Medulla oblongata (tissue), 1 donor: ENCODE measurements around the gene DDI2.
A peak's percentile ranks its signal among the peaks of the same experiment; 100 is the strongest.
"Not testable (repeated sequence)": the region's sequence is repeated elsewhere in the genome, so short reads cannot be mapped to it uniquely, and the experiment has no call there.

Experiments used
- DNase-seq: peaks from one replicate; pipeline ENCODE4 v3.0.0-alpha.2; 2015; ENCODE audit errors: extremely low spot score

Gene DDI2

DNA sequence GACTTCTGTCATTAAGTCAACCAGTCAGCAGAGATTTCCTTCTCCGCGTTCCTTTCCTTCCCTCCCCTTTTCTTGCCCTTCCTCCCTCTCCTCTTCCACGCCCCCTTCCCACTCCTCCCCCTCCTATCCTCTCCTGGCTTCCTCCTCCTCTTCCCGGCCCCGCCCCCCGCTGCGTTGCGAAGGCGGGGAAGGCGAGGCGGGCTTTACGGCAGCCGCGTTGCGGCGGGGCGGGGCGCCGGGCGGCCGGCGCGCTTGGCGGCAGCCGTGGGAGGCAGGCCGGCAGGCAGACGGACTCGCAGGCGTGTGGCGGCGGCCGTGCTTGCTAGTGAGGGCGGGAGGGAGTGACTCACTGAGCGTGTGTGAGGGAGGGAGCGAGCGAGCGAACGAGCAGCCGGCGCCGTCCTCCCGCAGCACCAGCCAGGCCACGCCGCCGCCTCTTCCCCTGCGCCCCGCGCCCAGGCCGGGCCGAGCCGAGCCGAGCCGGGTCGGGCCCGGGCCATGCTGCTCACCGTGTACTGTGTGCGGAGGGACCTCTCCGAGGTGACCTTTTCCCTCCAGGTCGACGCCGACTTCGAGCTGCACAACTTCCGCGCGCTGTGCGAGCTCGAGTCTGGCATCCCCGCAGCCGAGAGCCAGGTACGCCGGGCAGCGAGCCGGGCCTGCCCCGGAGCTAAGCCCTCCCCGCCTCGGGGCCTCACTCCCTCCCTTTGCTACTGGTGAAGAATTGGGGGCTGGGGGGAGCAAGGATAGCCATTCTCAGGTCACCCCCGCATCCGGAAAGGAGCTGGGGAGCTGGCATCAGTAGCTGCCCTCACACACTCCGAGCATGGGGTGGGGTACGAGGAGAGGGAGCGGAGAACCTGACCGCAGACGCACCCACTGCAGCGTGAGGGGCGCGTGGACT lies at the start of gene DDI2:
TSS of gene DDI2 (plus strand) at position 286 of the 904 bp plus-strand sequence. CDS start at position 499, 213 bp downstream.
- DNase-seq: peak; percentile 99

DNA sequence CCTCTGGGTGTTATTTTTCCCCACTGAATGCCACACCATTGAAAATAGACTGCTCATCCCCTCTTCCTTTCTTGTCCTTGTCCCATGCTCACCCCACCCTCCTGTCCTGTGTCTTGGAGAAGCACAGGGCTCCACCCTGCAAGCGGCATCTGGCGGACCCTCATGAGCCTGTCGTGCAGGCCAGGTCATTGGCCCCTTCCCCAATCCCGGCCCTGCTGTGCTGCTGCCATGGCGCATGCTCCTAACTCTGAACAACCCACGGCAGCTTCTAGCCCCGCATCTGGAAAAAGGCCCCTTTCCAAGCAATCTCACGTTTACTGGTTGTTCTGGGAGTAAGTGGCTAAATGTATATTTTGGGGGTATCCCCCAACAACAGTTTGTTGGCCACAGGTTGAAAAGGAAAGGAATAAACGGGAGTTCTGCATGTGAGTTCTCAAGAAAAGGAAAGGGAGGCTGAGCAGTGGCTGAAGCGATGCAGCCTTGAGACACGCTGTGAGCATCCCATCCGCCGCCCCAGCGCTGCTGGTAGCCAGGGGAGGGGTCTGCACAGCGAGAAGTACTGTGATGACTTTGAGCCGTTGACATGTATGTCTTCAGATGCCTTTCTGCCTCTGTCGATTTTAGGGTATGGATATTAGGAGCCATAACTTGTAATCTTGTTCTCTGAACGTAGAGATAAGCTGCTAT lies 48.7 kb upstream of the DDI2 start:
- DNase-seq: no peak

DNA sequence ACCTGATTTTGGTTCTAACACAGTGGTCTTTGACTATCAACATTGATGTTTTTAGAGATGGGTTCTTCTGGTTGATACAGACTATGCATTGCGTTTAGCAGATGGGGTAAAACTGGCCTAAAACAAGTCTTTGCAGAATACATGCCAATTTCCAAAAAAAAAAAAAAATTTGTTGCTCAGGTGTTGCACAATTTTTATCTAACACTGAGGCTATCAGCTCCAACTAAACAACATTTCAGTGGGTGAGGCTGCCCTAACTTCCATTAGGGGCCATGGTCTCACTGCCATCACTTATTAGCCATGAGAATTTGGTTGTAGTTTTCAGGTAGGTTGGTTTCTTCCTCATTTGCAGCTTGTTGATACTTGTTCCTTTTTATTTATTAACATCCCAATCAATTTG lies 46.4 kb upstream of the DDI2 start:
- DNase-seq: no peak

DNA sequence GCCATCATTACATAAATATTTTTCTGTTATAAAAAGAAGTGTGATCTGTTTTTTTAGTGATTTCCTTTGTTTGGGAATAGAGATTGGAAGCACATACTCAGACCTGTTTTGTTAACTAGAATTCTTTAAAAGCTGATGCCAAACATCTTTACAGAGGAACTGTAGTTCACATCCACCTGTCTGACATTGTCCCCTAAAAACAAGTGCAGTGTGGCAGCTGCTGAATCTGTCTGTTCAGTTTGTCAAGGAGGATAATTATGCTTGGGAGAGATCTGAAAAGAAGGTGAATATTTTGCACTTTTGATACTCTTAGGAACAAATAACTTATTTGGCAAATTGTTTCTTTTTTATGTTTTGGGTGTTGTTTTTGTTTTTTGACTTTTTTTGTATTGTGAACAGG lies 46.0 kb upstream of the DDI2 start:
- DNase-seq: no peak

DNA sequence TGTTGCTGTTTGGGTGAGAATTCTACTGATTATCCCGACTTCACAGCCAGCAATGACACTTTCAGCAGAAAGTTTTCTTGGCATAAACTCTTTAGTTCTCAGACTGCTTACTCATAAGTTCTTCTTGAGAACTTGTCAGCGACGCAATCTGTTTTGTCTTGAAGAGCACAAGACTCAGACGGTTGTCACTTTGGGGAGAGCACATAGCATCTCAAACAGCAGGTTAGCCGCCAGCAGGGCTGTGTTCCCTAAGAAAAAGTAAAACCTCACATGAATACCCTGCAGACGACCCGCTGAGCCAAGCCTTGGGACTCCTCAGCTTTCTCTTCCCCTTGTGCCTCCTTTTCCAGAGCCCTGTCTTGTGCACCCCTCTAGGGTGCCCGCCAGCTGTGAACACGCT lies 43.8 kb upstream of the DDI2 start:
- DNase-seq: peak; percentile 40

DNA sequence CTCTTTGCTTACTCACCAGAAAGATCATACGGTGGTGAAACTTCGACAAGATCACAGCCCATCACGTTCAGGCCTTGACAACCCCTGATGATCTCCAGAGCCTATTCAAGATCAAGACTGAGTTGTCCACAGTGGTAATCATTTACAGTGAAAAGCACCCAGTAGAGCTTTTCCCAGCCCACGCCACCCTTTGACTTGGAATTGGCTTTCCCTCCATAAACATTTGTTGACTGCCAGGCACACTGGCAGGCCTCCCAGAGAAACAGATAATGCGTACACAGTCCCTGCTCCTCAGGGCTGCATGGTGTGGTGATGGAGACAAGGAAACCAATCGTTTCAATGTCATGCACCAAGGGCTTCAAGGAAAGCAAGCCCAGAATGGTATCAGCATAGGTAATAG lies 42.5 kb upstream of the DDI2 start:
- DNase-seq: peak; percentile 51

DNA sequence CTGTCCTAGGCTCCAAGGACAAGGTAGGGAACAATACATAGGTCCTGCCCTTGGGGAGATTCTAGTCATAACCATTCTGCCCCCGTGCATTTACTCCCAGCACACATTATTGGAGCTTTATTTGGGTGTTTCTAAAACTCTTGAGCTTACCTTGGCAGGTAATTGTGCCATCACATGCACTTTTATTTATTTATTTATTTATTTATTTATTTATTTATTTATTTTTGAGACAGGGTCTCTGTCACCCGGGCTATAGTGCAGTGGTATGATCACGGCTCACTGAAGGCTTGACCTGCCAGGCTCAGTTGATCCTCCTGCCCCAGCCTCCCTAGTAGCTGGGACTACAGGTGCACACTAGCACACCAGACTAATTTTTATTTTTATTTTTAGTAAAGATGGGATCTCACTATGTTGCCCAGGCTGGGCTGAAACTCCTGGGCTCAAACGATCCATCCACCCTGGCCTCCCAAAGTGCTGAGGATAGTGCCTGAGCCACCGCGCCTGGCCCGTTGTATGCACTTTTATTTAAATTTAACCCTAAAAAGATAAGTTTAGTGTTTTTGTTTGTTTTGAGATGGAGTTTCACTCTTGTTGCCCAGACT lies 41.6 kb upstream of the DDI2 start:
- DNase-seq: no peak

DNA sequence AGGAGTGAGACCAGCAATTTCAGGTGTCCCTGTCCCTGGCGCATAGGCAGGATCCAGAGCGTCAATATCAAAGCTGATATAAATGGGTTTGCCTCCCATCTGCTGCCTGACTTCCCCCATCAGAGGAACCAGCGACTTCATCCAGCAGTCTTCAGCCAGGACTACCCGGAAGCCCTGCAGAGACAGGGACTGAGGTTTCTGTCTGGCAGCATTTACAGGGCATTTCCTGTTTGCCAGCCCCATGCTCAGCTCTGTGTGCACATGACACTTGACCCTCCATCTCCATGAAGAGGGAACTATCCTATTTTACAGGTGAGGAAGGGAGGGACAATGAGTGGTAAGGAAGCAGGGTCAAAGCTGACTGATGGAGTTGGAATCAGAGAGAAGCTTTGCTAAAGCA lies 39.6 kb upstream of the DDI2 start:
- DNase-seq: no peak

DNA sequence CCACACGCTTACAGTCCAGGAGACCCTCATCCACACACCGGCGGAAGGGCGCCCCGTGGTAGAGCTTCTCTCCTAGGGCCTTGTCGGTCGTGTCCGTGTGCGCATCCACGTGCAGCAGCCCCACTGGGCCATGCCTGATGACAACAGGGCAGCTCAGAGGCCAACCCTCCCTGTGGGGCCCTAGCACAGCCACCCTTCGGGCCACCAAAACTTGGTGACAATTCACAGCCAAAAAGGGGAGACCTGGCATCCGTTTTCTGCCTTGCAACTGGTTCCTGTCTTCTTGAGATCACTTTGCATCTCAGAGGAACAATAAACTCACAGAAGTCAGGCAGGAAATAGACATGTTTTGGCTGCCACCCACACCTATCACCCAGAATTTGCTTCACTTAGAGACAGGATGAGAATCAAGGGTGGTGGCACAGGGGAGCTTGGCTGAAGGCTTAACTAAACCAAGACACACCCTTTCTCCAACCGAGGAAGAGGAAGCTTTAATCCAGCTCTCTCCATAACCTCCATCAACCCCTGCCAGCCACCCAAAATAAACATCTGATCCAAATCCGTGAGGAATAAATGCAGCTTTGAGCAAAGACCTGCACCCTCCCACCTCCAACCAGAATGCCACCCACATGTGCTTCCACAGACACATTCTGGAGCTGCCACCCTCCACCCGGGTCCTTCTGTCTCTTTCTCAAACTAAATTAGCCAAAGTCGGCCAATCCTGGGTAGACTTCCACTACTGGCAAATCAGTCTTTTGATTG lies 38.2 kb upstream of the DDI2 start:
- no peak for DNase-seq

DNA sequence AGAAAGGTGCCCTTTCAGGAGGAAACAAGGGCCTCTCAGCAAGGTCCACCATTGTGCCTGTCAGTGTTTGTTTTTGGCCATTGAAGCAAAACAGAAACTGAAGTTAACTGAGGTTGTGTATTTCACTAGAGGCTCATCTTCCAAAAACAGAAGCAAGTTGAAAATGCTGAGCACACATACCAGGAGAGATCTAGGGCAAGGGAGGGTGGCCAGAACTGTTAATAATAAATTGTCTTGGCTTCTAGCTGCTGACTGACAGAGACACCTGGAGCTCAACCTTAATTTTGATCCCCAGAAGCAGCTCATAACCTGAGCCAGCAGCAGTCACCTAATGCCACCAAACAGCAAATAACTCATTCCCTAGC lies 37.6 kb upstream of the DDI2 start:
- peak; percentile 33 for DNase-seq

DNA sequence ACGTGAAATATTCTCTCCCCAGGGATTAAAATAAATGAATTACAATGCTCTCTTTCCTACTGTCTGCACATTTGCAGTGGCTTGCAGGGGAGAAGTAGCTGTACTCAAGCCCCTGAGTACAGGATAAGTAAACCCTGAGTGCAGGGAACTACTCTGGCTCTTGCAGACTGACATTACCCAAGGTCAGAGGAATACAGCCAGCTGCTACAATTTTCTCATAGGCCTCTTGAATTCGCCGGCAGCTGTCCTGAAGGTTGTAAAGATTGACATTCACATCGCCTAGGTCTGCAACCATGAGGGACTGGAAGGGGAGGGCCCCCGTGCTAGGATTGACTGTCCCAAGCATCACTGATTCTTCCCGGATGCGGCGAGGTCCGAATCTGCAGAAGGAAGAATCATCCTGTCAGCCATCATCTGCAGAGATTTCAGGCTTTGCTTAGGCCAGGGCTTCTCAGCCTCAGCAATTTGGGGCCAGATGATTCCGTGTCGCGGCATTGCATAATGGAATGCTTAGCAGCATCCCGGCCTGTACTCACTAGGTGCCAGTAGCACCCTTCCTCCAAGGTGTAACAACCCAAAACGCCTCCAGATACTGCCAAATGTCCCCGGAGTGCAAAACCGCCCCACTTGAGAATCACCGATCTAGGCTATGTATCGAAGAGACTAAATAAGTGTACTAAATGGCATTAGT lies 34.1 kb upstream of the DDI2 start:
- no peak for DNase-seq

DNA sequence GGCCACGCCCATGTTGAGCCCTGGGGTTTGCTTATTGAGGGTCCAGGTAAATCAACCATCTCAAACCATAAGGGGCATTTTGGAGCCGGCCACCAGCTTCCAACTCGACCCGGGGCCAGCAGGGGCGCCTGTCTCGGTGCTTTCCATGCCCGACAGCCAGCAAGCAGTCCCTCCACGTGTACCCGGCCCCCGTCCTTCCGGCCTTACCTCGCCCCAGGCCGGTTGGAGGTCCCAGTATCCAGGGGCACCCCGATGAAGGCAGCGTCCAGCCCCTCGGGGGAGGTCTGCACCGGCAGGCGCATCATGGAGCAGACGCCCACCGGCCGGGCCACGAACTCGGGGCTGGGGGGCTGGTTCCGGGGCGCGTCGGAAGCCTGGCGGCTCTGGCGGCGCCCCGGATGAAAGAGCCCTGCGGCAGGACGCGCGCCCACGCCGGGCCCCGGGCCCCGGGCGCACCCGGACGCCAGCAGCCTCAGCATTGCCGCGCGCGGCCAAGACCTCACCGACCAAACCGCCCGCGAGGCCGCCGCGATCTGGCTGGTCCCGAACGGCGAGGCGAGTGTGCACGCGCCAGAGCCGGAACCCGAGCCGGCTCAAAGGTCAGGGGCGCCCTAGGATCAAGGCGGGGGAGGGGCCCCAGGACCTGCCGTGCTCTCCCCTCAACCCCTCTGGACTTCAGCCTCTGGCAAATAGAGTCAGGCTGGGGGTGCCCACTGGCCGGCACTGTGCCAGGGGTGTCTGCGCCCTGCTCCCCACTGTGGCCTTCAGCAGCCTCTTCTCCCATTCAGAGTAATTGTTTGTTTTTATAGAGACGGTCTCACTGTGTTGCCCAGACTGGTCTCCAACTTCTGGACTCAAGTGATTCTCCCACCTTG lies 32.5 kb upstream of the DDI2 start, which contains the start of gene AGMAT:
TSS of gene AGMAT (minus strand) at position 563 of the 875 bp plus-strand sequence. CDS start at position 479, 84 bp downstream.
- no peak for DNase-seq

DNA sequence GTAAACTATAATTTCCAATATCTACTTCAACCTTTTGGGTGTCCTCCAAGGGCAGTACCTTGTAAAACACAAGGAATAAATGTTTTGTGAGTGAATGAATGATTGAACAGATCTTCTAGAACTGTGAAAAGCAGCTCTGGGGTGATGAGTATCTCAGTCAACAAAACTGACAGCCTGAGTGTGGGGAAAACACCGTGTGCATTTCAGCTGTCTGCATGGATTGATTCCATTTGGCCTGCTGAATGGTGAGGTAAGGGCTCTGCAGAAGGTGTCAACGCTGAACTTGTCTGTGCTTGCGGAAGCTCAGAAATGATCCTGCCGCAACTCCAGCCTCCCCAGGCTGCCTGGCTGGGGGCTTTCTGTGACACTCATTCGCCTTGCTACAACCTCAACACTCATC lies 25.0 kb upstream of the DDI2 start:
- DNase-seq: no peak

DNA sequence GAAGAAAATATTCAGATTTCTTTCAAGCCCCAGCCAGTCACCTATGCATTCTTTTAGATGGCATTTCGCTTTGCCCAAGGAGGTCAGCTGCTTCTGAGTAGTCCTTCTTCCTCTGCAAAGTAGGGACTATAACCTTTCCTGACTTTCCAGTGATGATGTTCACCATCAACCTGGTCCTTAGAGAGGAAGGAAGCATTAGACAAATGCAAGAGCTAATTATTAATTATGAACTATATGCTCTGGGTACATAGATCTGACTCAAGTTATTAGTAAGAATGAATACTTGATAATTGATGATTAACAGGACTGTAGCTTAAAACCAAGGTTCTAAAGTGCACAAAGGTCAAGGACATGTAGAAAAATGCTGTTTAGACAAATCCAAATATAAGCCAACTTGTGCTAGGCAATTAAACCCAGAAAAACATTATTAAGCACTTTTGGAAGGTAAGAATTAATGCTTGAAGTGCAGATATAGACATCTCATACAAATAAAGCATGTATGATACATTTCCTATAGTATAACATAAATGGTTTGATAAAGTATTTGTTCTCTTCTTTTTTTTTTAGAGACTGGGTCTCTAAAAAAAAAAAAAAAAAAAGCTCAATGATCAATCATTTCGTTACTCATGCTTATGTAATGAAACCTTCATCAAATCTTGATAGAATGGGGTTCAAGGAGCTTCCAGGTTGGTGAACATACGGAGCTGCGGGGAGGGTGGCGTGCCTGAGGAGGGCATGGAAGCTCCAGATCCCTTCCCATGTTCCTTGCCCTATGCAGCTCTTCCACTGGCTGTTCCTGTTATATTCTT lies 21.2 kb upstream of the DDI2 start:
- no peak for DNase-seq

DNA sequence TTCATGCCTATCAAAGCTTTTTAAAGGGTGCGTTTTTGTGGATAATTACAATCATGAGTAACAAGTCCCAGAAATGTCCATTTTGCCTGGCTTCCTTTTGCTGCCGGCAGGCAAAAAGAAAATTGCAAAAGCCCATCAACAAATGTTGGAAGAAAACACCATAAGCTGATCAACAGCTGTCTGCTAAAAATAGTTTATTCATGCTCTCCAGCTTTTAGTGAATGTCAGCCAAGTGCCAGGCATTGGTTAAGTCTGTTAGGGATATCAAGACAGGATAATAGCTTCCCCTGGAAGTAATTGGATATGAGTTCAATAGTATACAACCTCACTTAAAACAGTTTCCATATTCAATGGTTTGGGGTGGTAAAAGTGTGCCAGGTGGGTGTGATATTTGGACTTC lies 18.8 kb upstream of the DDI2 start:
- DNase-seq: no peak

DNA sequence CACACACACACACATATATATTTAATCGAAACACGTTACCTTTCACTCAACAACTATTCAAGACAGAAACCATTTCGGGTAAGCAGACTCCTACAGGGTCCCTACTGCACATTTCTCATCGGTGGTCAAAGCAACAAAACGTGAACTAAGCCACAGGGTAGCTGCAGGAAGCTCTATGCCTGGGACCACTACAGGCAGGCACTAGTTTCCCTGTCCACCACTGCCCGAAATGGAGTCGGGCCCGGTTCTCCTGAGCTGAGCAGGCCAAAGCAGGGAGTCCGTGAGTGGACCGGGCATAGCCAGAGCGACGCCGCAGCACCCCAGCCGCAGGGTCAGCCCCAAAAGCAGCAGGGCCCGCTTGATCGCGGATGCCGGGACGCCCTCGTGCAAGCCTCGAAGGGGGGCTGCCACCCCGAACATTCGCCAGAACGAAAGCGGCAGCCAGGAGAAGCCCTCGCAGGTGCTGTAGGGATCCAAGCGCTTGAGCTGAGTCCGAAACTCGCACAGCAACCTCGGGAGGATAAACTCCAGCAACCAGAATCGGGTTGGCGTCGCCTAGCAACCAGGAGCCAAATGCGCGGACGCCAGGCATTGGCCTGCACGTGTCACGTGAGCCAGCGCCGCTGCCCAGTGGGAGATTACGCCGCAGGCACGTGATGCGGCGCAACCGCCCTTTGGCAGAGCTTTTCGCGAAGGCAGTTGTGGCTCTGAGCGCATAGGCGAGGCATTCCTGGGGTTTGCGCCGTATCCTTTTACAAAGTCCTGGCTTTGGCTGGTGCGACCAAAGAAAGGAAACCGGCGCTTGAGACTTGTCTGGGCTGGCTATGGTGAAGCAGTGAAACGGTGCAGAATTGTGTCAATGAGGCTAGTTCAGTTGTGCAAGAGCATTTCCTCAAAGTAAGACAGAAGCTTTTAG lies 13.9 kb upstream of the DDI2 start:
- DNase-seq: peak; percentile 97

DNA sequence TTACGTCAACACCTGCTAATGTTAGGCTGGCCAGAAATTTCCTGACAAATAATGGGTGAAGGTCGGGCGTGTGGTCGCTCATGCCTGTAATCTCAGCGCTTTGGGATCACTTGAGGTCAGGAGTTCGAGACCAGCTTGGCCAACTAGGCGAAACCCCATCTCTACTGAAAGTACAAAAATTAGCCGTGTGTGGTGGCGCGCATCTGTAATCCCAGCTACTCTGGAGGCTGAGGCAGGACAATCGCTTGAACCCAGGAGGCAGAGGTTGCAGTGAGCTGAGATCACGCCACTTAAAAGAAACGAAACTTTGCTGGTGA lies 13.3 kb upstream of the DDI2 start:
- not testable (repeated sequence) for DNase-seq

DNA sequence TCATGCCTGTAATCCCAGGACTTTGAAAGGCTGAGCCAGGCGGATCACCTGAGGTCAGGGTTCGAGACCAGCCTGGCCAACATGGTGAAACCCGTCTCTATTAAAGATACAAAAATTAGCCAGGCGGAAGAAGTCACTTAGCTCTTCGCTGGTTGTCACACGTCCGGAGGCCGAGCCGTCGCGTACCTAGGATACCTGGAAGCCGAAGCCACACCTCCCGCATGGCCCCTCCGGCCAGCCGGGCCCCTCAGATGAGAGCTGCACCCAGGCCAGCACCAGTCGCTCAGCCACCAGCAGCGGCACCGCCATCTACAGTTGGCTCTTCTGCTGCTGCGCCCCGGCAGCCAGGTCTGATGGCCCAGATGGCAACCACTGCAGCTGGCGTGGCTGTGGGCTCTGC lies 12.9 kb upstream of the DDI2 start:
- DNase-seq: not testable (repeated sequence)
